CD8-positive, alpha-beta memory T cell (primary cell): Measurements from ENCODE around the gene ZACN. TPM values are rescaled to one million over a fixed set of nuclear protein-coding genes. Genes with fewer than 3 reads are reported as not detected.
"Not testable (repeated sequence)": the region's sequence is repeated elsewhere in the genome, so short reads cannot be mapped to it uniquely, and the experiment has no call there.

ENCODE experiments used
- CTCF ChIA-PET: fragments of 350-600 bp; sonication (Branson Sonifier 250); formaldehyde crosslinking; loops from one replicate; lab custom pipeline; 2021; ENCODE audit warnings: antibody characterized with exemption; lab: Charles Lee
- POLR2A ChIA-PET: fragments of 350-600 bp; sonication (Branson Sonifier 250); formaldehyde crosslinking; loops from one replicate; lab custom pipeline; 2021; ENCODE audit warnings: antibody characterized with exemption; lab: Charles Lee
- DNase-seq, 5 donors: peaks; one replicate each; pipeline versions ENCODE4 v3.0.0 to v3.0.0-alpha.2; 2020 to 2022; ENCODE audit warnings: mixed read lengths in 1 of 5
- H3K27ac ChIP-seq: one replicate; pipeline ENCODE4 v1.7.0; 2013; ENCODE audit warnings: low read depth, mild to moderate bottlenecking, low read length, moderate library complexity
- H3K27me3 ChIP-seq: 2 replicates; pipeline ENCODE4 v1.7.0; 2013; ENCODE audit warnings: low read length, mild to moderate bottlenecking; ENCODE audit not compliant: insufficient read depth, poor library complexity, severe bottlenecking
- H3K36me3 ChIP-seq: 2 replicates; pipeline ENCODE4 v1.7.0; 2013; ENCODE audit warnings: mild to moderate bottlenecking, low read length, moderate library complexity; ENCODE audit not compliant: insufficient read depth
- H3K4me1 ChIP-seq: 2 replicates; pipeline ENCODE4 v1.7.0; 2013; ENCODE audit warnings: mild to moderate bottlenecking, low read length, moderate library complexity; ENCODE audit not compliant: insufficient read depth
- H3K4me3 ChIP-seq: 2 replicates; pipeline ENCODE4 v1.7.0; 2013; ENCODE audit warnings: mild to moderate bottlenecking, low read length
- H3K9me3 ChIP-seq: 2 replicates; pipeline ENCODE4 v1.7.0; 2013; ENCODE audit warnings: mild to moderate bottlenecking, low read length
- H3K27ac Mint-ChIP-seq, 8 donors: one replicate each; pipeline ENCODE4 v1.8.0; 2020 to 2021; ENCODE audit warnings: mixed read lengths in 8 of 8, mild to moderate bottlenecking in 6 of 8, inconsistent platforms in 3 of 8, moderate library complexity in 3 of 8
- H3K27me3 Mint-ChIP-seq, 2 donors: one replicate each; pipeline ENCODE4 v1.8.0; 2020 to 2021; ENCODE audit warnings: mixed read lengths in 2 of 2, mild to moderate bottlenecking in 1 of 2, moderate library complexity in 1 of 2
- H3K36me3 Mint-ChIP-seq, 3 donors: one replicate each; pipeline ENCODE4 v1.8.0; 2020 to 2021; ENCODE audit warnings: mixed read lengths in 3 of 3, inconsistent platforms in 1 of 3, mild to moderate bottlenecking in 1 of 3
- H3K4me1 Mint-ChIP-seq, 3 donors: one replicate each; pipeline ENCODE4 v1.8.0; 2020 to 2021; ENCODE audit warnings: mixed read lengths in 3 of 3, inconsistent platforms in 1 of 3, mild to moderate bottlenecking in 1 of 3
- H3K4me3 Mint-ChIP-seq, 7 donors: one replicate each; pipeline ENCODE4 v1.8.0; 2020 to 2021; ENCODE audit warnings: mixed read lengths in 7 of 7, mild to moderate bottlenecking in 6 of 7, moderate library complexity in 4 of 7, inconsistent platforms in 2 of 7
- H3K9me3 Mint-ChIP-seq, 5 donors: one replicate each; pipeline ENCODE4 v1.8.0; 2020 to 2022; ENCODE audit warnings: mixed read lengths in 5 of 5, mild to moderate bottlenecking in 3 of 5, moderate library complexity in 2 of 5, inconsistent platforms in 1 of 5
- polyA plus RNA-seq: library from polyadenylated mRNA; unstranded; fragments of 300-500 nt; fragmentation: Illumina TruSeq; gene quantifications from one replicate; pipeline ENCODE4 v1.2.3, GENCODE V29; 2021
- total RNA-seq, 2 experiments: library from RNA; stranded (reverse); gene quantifications; one replicate each; pipeline ENCODE4 v1.2.3, GENCODE V29; 2021

Gene ZACN
- total and polyA plus RNA-seq, 3 experiments from 2014 or later, result 2.8 to 4.1 (median 3.0) TPM

DNA sequence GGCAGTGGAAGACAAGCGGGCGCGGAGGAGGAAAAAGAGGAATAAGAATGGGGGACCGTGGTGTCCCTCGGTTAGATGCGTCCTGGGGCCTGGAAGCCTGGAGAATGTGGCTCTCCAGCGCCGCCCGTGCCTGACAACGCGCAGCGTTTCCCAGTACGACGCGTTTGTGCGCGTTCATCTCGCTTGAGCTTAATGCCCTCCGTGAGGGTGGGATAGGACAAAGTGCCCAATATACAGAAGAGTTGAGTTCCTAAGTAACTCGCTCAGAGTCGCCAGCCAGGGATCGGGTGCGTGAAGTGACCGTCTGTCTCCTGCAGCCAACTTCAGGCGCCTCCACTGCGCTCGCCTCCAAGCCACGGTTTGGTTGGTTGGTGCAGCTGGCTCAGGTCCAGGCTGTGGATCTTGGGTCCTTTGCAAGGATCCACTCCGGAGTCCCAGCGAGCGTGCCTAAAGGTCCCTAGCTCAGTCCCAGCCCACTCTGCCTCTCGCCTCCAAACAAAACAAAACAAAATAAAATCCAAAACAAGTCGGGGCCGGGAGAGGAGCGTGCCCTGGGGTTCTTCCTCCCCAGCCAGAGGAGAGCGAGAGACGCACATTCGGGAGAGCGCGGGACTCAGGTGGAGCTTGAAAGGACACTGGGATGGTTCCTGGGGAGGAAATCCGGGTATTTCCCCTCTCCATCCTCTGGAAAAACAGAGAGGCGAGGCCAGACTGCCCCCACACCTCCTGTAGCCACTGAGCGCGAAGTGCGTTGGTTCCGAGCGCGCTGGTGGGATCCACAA, 3.4 kb upstream of the ZACN start:
- Mint-ChIP-seq H3K4me1 (peaks cover 37 to 77% (median 40%) of the 10 kb centered on the region in 3 donors), H3K9me3 (no peaks in the 10 kb centered on the region), H3K27ac (peak overlapping the region in 3 of 8 donors; percentile 51 to 81 (median 70)), H3K36me3 (peaks cover 0 to 13% (median 0%) of the 10 kb centered on the region in 3 donors), H3K27me3 (peaks cover 32 to 37% of the 10 kb centered on the region in 2 donors), H3K4me3 (peak overlapping the region; percentile 56 to 83 (median 75))
- Histone ChIP-seq H3K4me3 (peak overlapping the region; percentile 32), H3K36me3 (no peaks in the 10 kb centered on the region), H3K27me3 (peaks cover 32% of the 10 kb centered on the region), H3K27ac (no peak overlapping the region), H3K9me3 (no peaks in the 10 kb centered on the region), H3K4me1 (peaks cover 61% of the 10 kb centered on the region)
- CTCF ChIA-PET, result interaction anchor here (1.0 kb wide), 2 partner anchors 11 to 204 kb away, joined by 3 read pairs; no protein-coding TSS in a partner anchor
- POLR2A ChIA-PET, result interaction anchor here (0.6 to 1.2 kb wide), 3 partner anchors 169 to 278 kb away, joined by 3 to 11 read pairs (median 5); partner anchors contain the start of gene PRPSAP1
- no peak for DNase-seq

DNA sequence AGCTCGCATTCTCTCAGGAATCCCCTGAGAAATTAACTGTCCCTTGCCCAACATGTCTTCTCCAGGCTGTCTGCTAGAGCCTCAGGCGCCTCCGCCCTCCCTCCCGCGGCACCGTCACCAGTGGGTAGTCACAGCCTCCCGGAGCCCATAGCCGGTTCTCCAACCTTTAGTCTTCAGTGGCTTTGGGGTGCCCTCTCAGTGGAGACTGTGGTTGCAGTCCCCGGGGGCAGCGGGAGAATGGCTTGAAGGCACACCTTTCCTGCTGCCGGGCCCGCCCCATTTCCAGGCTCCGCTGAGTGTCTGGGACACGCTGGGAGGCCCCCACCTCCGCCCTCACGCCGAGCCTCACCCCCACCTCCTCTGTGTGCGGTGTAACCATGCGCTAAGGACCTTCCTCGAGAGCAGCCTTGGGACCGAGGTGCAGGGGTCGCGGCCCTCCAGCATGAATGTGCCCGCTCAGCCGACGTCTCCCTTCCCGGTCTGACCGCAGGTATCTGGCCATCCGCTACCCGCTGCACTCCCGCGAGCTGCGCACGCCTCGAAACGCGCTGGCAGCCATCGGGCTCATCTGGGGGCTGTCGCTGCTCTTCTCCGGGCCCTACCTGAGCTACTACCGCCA, 2.7 kb upstream of the ZACN start:
- Histone ChIP-seq H3K4me1 (peaks cover 54% of the 10 kb centered on the region), H3K9me3 (no peaks in the 10 kb centered on the region), H3K4me3 (peak overlapping the region; percentile 49), H3K36me3 (no peaks in the 10 kb centered on the region), H3K27me3 (peaks cover 32% of the 10 kb centered on the region), H3K27ac (no peak overlapping the region)
- Mint-ChIP-seq H3K36me3 (peaks cover 0 to 13% (median 0%) of the 10 kb centered on the region in 3 donors), H3K4me3 (peak overlapping the region; percentile 80 to 93 (median 83)), H3K9me3 (no peaks in the 10 kb centered on the region), H3K4me1 (peaks cover 30 to 76% (median 33%) of the 10 kb centered on the region in 3 donors), H3K27ac (peak overlapping the region in 5 of 8 donors; percentile 32 to 81 (median 52)), H3K27me3 (peaks cover 32 to 37% of the 10 kb centered on the region in 2 donors)
- ChIA-PET POLR2A (interaction anchor here (0.6 to 1.2 kb wide), 3 partner anchors 51 to 476 kb away, joined by 3 to 7 read pairs (median 3); partner anchors contain the start of gene PRPSAP1), CTCF (no interaction called here)
- DNase-seq, result no peak

DNA sequence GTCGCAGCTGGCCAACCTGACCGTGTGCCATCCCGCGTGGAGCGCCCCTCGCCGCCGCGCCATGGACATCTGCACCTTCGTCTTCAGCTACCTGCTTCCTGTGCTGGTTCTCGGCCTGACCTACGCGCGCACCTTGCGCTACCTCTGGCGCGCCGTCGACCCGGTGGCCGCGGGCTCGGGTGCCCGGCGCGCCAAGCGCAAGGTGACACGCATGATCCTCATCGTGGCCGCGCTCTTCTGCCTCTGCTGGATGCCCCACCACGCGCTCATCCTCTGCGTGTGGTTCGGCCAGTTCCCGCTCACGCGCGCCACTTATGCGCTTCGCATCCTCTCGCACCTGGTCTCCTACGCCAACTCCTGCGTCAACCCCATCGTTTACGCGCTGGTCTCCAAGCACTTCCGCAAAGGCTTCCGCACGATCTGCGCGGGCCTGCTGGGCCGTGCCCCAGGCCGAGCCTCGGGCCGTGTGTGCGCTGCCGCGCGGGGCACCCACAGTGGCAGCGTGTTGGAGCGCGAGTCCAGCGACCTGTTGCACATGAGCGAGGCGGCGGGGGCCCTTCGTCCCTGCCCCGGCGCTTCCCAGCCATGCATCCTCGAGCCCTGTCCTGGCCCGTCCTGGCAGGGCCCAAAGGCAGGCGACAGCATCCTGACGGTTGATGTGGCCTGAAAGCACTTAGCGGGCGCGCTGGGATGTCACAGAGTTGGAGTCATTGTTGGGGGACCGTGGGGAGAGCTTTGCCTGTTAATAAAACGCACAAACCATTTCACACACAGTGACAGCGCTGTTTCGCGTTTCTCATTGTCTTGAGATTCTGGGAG, 2.0 kb upstream of the ZACN start:
- peak; percentile 19 to 74 (median 63) for DNase-seq
- Histone ChIP-seq H3K9me3 (no peaks in the 10 kb centered on the region), H3K36me3 (no peaks in the 10 kb centered on the region), H3K27me3 (peaks cover 32% of the 10 kb centered on the region), H3K4me3 (peak overlapping the region; percentile 49), H3K4me1 (peaks cover 51% of the 10 kb centered on the region), H3K27ac (no peak overlapping the region)
- H3K4me1 Mint-ChIP-seq, result peaks cover 23 to 69% (median 27%) of the 10 kb centered on the region in 3 donors
- peak overlapping the region; percentile 80 to 93 (median 83) for H3K4me3 Mint-ChIP-seq
- ChIA-PET CTCF (interaction anchor here (0.9 to 1.3 kb wide), 2 partner anchors 62 to 63 kb away, joined by 3 to 4 read pairs; no protein-coding TSS in a partner anchor), POLR2A (interaction anchor here (0.6 to 1.4 kb wide), 4 partner anchors 13 to 476 kb away, joined by 3 to 7 read pairs (median 4); no protein-coding TSS in a partner anchor)
- H3K27ac Mint-ChIP-seq, result peak overlapping the region; percentile 32 to 81 (median 50)
- peaks cover 0 to 8% (median 0%) of the 10 kb centered on the region in 3 donors for H3K36me3 Mint-ChIP-seq
- H3K27me3 Mint-ChIP-seq, result peaks cover 32 to 37% of the 10 kb centered on the region in 2 donors
- H3K9me3 Mint-ChIP-seq, result no peaks in the 10 kb centered on the region

DNA sequence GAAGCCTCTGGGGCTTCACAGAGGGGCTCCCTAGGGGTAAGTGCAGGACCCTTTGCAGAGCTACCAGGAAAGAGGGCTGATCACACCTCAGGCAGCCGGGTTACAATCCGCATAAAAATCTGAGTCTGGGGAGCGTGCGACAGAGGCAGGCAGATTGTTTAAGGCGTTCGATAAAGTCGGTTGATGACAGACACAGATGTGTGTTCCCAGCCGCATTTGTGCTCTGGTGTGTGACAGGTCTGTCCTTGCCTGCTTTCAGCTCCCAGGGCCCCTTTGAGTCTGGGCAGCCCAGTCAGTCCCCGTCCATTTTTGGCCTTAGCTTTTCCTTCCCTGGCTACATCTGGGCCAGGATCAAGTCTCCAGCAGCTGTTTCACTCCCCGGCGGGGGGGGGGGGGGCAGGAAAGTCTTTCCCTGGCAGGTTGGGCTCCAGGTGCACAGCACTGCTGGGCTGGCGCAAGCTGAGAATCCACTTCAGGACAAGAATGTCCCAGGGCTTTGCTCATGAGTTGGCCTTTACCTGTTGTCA, 1.3 kb upstream of the ZACN start:
- H3K4me3 Mint-ChIP-seq, result peak overlapping the region in 1 of 7 donors; percentile 82
- Histone ChIP-seq H3K27ac (no peak overlapping the region), H3K4me1 (peaks cover 51% of the 10 kb centered on the region), H3K27me3 (peaks cover 32% of the 10 kb centered on the region), H3K36me3 (no peaks in the 10 kb centered on the region), H3K9me3 (no peaks in the 10 kb centered on the region), H3K4me3 (no peak overlapping the region)
- POLR2A ChIA-PET, result interaction anchor here (0.7 to 1.4 kb wide), 3 partner anchors 9 to 15 kb away, joined by 3 to 8 read pairs (median 4); no protein-coding TSS in a partner anchor
- peaks cover 30 to 37% of the 10 kb centered on the region in 2 donors for H3K27me3 Mint-ChIP-seq
- peaks cover 0 to 4% (median 0%) of the 10 kb centered on the region in 3 donors for H3K36me3 Mint-ChIP-seq
- H3K9me3 Mint-ChIP-seq, result no peaks in the 10 kb centered on the region
- H3K4me1 Mint-ChIP-seq, result peaks cover 23 to 69% (median 27%) of the 10 kb centered on the region in 3 donors
- DNase-seq, result no peak
- peak overlapping the region in 5 of 8 donors; percentile 17 to 70 (median 36) for H3K27ac Mint-ChIP-seq
- CTCF ChIA-PET, result interaction anchor here (0.9 to 1.3 kb wide), 2 partner anchors 63 to 64 kb away, joined by 3 to 4 read pairs; no protein-coding TSS in a partner anchor

DNA sequence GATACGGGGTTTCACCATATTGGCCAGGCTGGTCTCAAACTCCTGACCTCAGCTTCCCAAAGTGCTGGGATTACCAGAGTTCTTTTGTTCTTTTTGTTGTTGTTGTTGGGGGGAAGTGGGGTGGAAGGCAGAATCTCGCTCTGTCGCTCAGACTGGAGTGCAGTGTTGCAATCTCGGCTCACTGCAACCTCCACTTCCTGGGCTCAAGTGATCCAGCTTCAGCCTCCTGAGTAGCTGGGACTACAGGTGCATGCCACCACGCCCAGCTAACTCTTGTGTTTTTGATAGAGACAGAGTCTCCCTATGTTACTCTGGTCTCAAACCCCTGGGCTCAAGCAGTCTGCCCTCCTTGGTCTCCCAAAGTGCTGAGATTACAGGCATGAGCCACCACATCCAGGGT, 612 bp upstream of the ZACN start:
- H3K4me1 Mint-ChIP-seq, result peaks cover 23 to 65% (median 27%) of the 10 kb centered on the region in 3 donors
- H3K27me3 Mint-ChIP-seq, result peaks cover 30 to 37% of the 10 kb centered on the region in 2 donors
- DNase-seq, H3K36me3 Mint-ChIP-seq, H3K27ac Mint-ChIP-seq, H3K9me3 Mint-ChIP-seq, H3K36me3 ChIP-seq, H3K4me3 ChIP-seq, H3K9me3 ChIP-seq, H3K27ac ChIP-seq: not testable (repeated sequence)
- POLR2A ChIA-PET, result interaction anchor here (0.7 to 1.4 kb wide), 3 partner anchors 8 to 15 kb away, joined by 3 to 8 read pairs (median 4); no protein-coding TSS in a partner anchor
- H3K4me3 Mint-ChIP-seq, result peak overlapping the region in 3 of 7 donors; percentile 6 to 56 (median 31)
- Histone ChIP-seq H3K4me1 (peaks cover 48% of the 10 kb centered on the region), H3K27me3 (peaks cover 31% of the 10 kb centered on the region)
- CTCF ChIA-PET, result interaction anchor here (1.3 kb wide), 1 partner anchor 63 kb away, joined by 3 read pairs; no protein-coding TSS in a partner anchor

DNA sequence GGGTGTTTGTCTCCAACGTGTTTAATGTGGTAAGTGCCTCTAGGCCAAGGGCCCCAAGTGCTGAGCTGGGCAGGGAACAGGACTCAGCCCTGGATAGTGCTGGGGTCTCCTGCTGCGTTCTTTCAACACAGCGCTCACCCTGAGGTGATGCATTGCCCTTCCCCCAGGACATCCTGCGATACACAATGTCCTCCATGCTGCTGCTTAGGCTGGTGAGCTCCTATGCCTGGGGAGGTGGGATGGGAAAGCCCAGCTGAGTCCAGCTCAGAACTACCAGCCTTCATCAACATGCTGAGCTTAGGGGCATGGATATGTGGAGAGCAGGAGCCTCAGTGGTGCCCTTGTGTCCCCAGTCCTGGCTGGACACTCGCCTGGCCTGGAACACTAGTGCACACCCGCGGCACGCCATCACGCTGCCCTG, 563 bp downstream of the ZACN start:
- Mint-ChIP-seq H3K4me3 (no peak overlapping the region), H3K4me1 (peaks cover 23 to 60% (median 28%) of the 10 kb centered on the region in 3 donors), H3K27me3 (peaks cover 30 to 31% of the 10 kb centered on the region in 2 donors), H3K36me3 (peaks cover 0 to 17% (median 3%) of the 10 kb centered on the region in 3 donors), H3K27ac (no peak overlapping the region), H3K9me3 (no peaks in the 10 kb centered on the region)
- Histone ChIP-seq H3K27me3 (peaks cover 26% of the 10 kb centered on the region), H3K36me3 (peaks cover 9% of the 10 kb centered on the region), H3K4me3 (no peak overlapping the region), H3K9me3 (no peaks in the 10 kb centered on the region), H3K4me1 (peaks cover 43% of the 10 kb centered on the region), H3K27ac (no peak overlapping the region)
- ChIA-PET CTCF (interaction anchor here (0.8 to 1.2 kb wide), 4 partner anchors 12 to 79 kb away, joined by 3 to 4 read pairs (median 3); no protein-coding TSS in a partner anchor), POLR2A (no interaction called here)
- DNase-seq, result no peak
